Esophagus muscularis mucosa (tissue), 4 donors: ENCODE results near the gene SDK1.

Source experiments
- CTCF ChIP-seq, 3 experiments: fragments of 200-600 bp in 2 of 3; fragments of 450-650 bp in 1 of 3; sonication (generic) in 2 of 3; IDR thresholded peaks; one replicate each; pipeline ENCODE4 v1.5.1; 2017 to 2019; ENCODE audit warnings: antibody characterized with exemption in 3 of 3, mild to moderate bottlenecking in 2 of 3, moderate library complexity in 1 of 3
- EP300 ChIP-seq: sonication (generic); formaldehyde crosslinking; IDR thresholded peaks from one replicate; pipeline ENCODE4 v1.6.1; 2017; ENCODE audit warnings: antibody characterized with exemption
- POLR2A ChIP-seq: fragments of 450-650 bp; IDR thresholded peaks from one replicate; pipeline ENCODE4 v1.6.1; 2017; ENCODE audit warnings: antibody characterized with exemption, moderate library complexity, mild to moderate bottlenecking, low read depth
- POLR2AphosphoS5 ChIP-seq, 2 donors: sonication (generic); formaldehyde crosslinking; IDR thresholded peaks; one replicate each; pipeline ENCODE4 v1.6.1; 2017; ENCODE audit warnings: antibody characterized with exemption in 2 of 2

GRCh38 chr7:3594901-3595300, 293.8 kb downstream of the SDK1 start:
- TF ChIP-seq CTCF (IDR thresholded peaks at IDR 0.05) (no peak), EP300 (no peak), POLR2AphosphoS5 (IDR thresholded peaks at IDR 0.05) (no peak), POLR2A (no peak)
